NCI-H1694 (cell line): ENCODE results near the gene LRIT1.

Experiments
- DNase-seq: peaks from one replicate; lab custom pipeline; 2025; lab: John Stamatoyannopoulos, UW

LRIT1 gene

GRCh38 chr10:84214046-84214572 lies 27.2 kb downstream of the LRIT1 start:
- DNase-seq = no peak

GRCh38 chr10:84213076-84213475 lies 28.3 kb downstream of the LRIT1 start:
- DNase-seq = no peak

GRCh38 chr10:84212014-84212413 lies 29.3 kb downstream of the LRIT1 start:
- no peak for DNase-seq

DNA sequence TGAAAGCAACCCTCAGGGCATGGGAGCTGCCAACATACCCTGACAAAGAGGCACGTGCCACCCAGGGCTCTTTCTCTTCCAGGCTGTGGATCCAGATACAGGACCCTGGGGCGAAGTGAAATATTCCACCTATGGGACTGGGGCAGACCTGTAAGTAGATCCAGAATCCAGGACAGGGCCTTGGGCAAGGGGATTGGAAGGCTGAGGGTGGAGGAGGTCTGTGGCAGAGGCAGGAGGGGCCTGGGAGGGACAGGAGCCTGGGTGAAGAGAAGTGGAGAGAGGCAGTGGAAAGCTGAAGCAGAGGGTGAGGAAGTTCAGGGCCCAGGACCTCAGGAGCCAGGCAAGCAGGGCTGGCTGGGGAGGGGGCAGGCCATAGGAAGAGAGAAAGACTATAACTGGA lies 29.8 kb downstream of the LRIT1 start:
- no peak for DNase-seq

DNA sequence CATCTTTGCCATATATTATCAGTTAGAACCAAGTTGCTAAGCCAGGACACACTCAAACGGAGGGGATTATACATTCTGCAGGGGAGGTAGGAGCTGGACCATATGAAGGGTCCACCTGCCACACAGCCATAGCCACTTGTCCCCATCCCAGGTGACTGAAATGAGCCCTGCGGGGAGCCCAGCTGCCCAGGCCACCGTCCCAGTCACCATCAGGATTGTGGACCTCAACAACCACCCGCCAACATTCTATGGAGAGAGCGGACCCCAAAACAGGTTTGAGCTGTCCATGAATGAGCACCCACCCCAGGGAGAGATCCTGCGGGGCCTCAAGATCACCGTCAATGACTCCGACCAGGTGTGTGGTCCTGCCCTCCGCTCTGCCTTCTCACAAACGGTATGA lies 33.3 kb downstream of the LRIT1 start:
- DNase-seq = no peak

- no peak for DNase-seq
These were observed 35.4 kb downstream of the LRIT1 start for GRCh38 chr10:84205853-84206525.

DNA sequence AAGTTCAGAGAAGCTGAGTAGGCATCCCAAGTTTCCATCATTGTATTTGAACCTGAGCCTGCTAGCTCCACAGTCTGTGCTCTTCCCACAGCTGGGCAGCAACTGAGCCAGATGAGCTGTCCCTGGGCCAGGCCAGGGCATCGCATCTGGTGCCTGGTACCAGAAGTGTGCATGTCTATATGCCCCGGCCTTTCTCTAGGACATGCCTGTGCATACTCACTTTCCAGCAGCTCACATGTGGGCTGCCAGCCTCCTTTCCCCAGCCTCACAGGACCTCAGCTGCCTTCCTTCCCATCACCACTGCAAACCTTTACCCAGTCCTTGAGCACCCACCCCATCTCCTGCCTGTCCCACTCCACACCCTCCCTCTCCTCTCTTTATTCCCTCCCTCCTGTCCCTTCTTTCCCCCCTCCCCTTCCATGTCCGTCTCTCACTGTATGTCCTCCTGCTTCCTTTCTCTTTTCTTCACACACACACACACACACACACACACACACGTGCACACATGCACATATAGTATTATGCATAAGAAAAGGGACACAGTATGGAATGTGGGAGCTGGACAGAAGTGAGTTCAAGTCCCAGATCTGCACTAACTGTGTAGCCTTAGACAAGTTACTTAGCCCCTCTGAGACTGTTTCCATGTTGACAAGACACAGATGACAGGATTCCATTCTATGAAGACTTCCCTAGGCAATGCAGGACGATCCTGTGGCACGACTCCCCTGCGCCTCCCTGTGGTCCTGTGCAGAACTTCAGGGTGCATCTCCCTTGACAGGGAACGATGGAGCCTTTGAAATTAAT lies 36.1 kb downstream of the LRIT1 start:
- DNase-seq = peak; percentile 77

DNA sequence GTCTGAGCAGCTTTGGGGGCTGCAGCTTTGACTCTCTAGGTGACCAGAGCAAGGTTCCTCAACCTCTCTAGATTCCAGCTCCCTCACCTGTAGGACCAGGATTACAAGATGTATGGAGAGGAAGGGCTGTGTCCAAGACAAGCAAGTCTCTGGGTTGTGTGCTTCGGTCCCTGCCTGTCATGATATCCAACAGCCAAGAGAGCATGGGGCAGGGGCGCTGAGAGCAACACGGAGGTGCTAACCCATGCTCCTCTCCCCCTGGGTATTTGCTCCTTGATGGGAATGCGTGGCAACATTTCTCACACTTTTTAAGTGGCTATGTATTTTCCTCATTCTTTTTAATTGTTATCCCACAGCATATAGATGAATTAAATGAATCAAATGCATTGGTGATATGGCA lies 36.7 kb downstream of the LRIT1 start:
- DNase-seq = no peak

DNA sequence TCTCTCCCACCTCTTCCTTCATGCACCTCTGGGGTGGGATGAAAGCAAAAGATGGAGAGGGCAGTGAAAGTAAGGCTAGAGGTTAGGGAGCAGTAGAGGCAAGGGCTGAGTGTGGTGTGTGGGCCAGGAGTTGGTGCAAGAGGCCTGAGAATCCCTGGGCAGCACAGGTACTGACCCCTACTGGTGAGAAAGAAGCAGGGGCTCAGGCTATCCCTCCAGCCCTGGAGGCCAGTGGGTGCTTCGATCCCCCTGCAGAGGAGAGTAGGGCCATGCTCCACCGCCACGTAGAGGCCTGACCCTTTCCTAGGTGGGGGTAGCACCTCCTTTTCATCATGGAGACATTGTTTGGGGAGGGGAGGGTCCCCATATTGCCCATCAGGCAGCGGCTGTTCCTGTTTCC lies 37.2 kb downstream of the LRIT1 start:
- DNase-seq = no peak

- DNase-seq = no peak
These were observed 39.0 kb downstream of the LRIT1 start for GRCh38 chr10:84202349-84202748.

- DNase-seq = no peak
These were observed 39.7 kb downstream of the LRIT1 start for GRCh38 chr10:84201682-84202081.

- no peak for DNase-seq
These were observed 40.1 kb downstream of the LRIT1 start for GRCh38 chr10:84201244-84201606.

GRCh38 chr10:84200537-84201243 lies 40.7 kb downstream of the LRIT1 start:
- DNase-seq = no peak

- peak; percentile 13 for DNase-seq
These were observed 43.0 kb downstream of the LRIT1 start for GRCh38 chr10:84198206-84198915.

GRCh38 chr10:84197643-84198042 lies 43.7 kb downstream of the LRIT1 start:
- DNase-seq = no peak

- DNase-seq = no peak
These were observed 44.4 kb downstream of the LRIT1 start for GRCh38 chr10:84196941-84197340.

DNA sequence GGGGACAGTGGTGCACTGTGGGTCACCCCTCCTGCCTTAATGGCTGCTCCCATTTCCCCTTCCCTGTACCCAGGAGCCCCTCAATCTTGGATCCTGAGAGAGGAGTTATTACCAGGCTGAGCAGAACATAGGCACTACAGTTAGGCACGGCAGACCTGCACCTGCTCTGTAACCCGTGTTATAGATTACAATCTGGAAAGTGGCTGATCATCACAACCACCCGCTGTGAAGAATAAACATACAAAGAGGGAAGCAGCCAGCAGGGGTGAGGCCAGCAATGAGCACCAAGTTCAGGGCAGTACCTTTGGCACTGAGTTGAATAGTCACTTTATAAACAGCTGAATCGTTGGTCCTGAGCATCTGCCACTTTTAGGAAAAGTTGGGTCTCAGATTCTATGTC lies 45.3 kb downstream of the LRIT1 start:
- no peak for DNase-seq

- DNase-seq = no peak
These were observed 46.1 kb downstream of the LRIT1 start for GRCh38 chr10:84195044-84195830.

GRCh38 chr10:84194424-84195043 lies 46.8 kb downstream of the LRIT1 start, which contains the start of gene CDHR1:
CDHR1 (plus strand) TSS chr10:84194537; CDS start chr10:84194761, 224 bp downstream.
- DNase-seq = no peak

DNA sequence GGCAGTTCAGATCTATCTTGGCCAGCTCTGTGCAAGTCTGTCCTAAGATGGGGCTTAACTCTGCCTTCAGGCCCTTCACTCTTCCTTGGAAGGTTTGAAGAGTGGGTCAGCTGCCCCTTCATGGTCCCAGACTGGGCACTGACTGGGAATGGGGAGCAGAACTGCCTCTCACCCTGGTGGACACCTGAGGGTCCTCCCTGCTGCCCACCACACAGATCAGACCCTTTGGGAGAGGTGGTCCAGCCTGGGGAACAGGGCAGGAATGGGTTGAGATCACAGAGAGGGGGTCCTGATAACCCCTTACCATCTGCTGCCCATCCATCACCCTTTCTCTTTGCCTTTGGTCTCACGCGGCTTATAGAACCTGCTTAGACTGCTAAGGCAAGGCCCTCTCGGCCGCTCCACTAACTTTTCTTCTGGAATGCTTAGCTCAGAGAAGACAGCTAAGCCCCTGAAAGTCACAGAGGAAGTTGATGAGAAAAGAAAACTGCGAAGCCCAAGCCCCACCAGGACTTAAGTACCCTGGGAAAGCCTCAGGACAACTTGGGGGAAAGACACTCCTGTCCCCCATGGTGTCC lies 47.4 kb downstream of the LRIT1 start:
- no peak for DNase-seq
